GM20431 (cell line): Measurements from ENCODE around the gene OR8A1.

Source experiments
- in situ Hi-C: fragments of 300-500 bp; cut with MseI, MboI; formaldehyde crosslinking; loops from one replicate; pipeline ENCODE4 v1.15.0; 2020; ENCODE audit warnings: low sequenced_read_pairs; ENCODE audit not compliant: unreplicated experiment

The OR8A1 gene

GRCh38 chr11:124569697-124570096 is at the start of gene OR8A1:
TSS of gene OR8A1 (plus strand) at chr11:124569997. CDS start at chr11:124570120, 123 bp downstream.
- in situ Hi-C loops, result no loop called here

GRCh38 chr11:124520550-124520854 is 49.3 kb upstream of the OR8A1 start:
- in situ Hi-C loops, result no loop called here

GRCh38 chr11:124533626-124534025 is 36.2 kb upstream of the OR8A1 start:
- in situ Hi-C loops, result no loop called here

GRCh38 chr11:124534051-124534450 is 35.7 kb upstream of the OR8A1 start:
- in situ Hi-C loops, result no loop called here

GRCh38 chr11:124535552-124536232 is 34.1 kb upstream of the OR8A1 start:
- in situ Hi-C loops, result no loop called here

GRCh38 chr11:124536520-124536919 is 33.3 kb upstream of the OR8A1 start:
- in situ Hi-C loops, result no loop called here

- in situ Hi-C loops, result no loop called here
These were observed 31.8 kb upstream of the OR8A1 start for GRCh38 chr11:124538019-124538418.

GRCh38 chr11:124541204-124541603 is 28.6 kb upstream of the OR8A1 start:
- in situ Hi-C loops, result no loop called here

- in situ Hi-C loops, result no loop called here
These were observed 26.7 kb upstream of the OR8A1 start for GRCh38 chr11:124543145-124543544.

GRCh38 chr11:124543554-124543953 is 26.2 kb upstream of the OR8A1 start, which contains the start of gene OR8B12:
TSS of gene OR8B12 (minus strand) at chr11:124543654. CDS start at chr11:124543654, 0 bp downstream.
- in situ Hi-C loops, result no loop called here

- in situ Hi-C loops, result no loop called here
These were observed 18.6 kb upstream of the OR8A1 start for GRCh38 chr11:124551189-124551588.

GRCh38 chr11:124551987-124552386 is 17.8 kb upstream of the OR8A1 start:
- in situ Hi-C loops, result no loop called here

GRCh38 chr11:124556828-124557227 is 13.0 kb upstream of the OR8A1 start:
- in situ Hi-C loops, result no loop called here

GRCh38 chr11:124570160-124570559 is 363 bp downstream of the OR8A1 start:
- in situ Hi-C loops, result no loop called here

- in situ Hi-C loops, result loop anchor here (25.0 kb wide), 1 partner anchor 491 kb away; no protein-coding TSS in a partner anchor
These were observed 8.1 kb downstream of the OR8A1 start for GRCh38 chr11:124577716-124578427.

GRCh38 chr11:124578761-124579160 is 9.0 kb downstream of the OR8A1 start:
- in situ Hi-C loops, result loop anchor here (25.0 kb wide), 1 partner anchor 491 kb away; no protein-coding TSS in a partner anchor

GRCh38 chr11:124581817-124582216 is 12.0 kb downstream of the OR8A1 start:
- in situ Hi-C loops, result loop anchor here (10.0 to 25.0 kb wide), 2 partner anchors 167 to 495 kb away; no protein-coding TSS in a partner anchor

GRCh38 chr11:124582565-124582964 is 12.8 kb downstream of the OR8A1 start:
- in situ Hi-C loops, result loop anchor here (10.0 to 25.0 kb wide), 2 partner anchors 168 to 495 kb away; no protein-coding TSS in a partner anchor

GRCh38 chr11:124583781-124584180 is 14.0 kb downstream of the OR8A1 start:
- in situ Hi-C loops, result loop anchor here (10.0 to 25.0 kb wide), 2 partner anchors 169 to 496 kb away; no protein-coding TSS in a partner anchor

GRCh38 chr11:124584681-124585372 is 15.0 kb downstream of the OR8A1 start:
- in situ Hi-C loops, result loop anchor here (10.0 to 25.0 kb wide), 2 partner anchors 170 to 498 kb away; no protein-coding TSS in a partner anchor
